NOMO-1 treated with dmso at 0.1 percent for 144 hours (cell line): ENCODE measurements around the gene SORL1-AS1.

Experiments used
- DNase-seq: peaks from one replicate; lab custom pipeline; 2025; ENCODE audit not compliant: unreplicated experiment; lab: John Stamatoyannopoulos, UW

The SORL1-AS1 gene

DNA sequence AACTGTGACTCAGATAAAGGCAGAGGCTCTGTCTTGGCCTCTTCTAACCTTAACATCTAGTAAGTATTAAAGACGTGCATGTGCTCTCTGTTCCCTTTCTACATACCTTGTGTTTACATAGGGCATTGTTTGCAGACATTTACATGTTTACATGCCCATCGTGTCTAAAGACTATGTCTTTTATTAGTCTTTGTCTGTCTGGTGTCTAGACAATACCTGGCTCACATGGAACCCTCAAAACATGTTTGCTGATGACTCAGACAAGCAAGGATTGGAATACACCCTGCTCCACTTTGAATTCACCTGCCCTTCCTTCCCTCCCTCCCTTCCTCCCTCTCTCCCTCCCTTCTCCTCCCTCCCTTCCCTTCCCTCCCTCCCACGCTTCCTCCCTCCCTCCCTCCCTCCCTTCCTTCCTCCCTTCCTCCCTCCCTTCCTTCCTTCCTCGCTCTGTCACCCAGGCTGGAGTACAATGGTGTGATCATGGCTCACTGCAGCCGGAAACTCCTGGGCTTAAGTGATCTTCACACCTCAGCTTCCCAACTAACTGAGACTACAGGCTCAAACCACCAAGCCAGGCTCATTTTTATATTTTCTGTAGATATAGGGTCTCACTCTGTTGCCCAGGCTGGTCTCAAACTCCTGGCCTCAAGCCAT is 23.7 kb upstream of the SORL1-AS1 start:
- no peak for DNase-seq

DNA sequence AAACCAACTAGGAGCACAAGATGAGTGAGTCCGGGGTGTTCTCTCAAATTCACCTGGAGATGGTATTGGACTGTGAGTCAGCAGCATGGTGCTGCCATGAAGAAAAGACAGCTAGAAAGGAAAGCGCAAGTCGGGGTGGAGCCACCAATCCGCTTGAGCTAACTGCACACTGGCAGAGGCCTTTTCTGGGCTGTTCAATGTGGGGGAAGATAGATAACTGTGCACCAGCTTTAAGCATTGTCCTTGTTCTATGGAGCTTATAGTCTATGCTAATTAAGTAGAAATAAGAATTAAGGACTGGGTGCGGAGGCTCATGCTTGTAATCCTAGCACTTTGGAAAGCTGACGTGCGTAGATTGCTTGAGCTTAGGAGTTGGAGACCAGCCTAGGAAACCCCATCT is 21.9 kb upstream of the SORL1-AS1 start:
- DNase-seq, result no peak

DNA sequence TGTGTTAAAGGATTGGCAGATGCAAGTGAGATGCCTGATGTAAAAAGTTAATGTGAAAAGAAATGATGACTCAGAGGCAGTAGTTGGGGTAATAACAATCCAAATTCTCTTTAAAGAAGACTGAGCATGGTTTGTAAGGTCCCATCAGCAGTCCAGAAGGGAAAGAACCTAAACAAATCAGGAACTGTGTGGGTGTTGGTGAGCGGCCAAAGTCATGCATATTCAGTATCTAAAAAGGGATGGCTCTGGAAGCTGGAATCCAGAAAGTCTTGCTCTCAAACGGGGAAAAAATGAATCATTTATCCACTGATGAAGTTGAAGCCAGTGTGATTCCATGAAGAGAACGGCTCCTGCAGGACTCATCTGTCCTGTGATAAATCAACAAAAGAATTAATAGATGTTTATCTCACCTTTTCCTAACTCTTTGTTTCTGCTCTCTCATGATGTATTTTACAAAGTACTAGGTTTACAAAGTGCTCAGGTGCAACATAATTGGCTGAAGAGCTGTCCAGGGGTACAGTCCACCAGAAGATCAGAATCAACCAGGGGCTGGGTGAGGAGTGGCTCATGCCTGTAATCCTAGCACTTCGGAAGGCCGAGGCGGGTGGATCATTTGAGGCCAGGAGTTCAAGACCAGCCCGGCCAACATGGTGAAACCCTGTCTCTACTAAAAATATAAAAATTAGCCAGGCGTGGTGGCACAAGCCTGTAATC is 20.5 kb upstream of the SORL1-AS1 start:
- no peak for DNase-seq

DNA sequence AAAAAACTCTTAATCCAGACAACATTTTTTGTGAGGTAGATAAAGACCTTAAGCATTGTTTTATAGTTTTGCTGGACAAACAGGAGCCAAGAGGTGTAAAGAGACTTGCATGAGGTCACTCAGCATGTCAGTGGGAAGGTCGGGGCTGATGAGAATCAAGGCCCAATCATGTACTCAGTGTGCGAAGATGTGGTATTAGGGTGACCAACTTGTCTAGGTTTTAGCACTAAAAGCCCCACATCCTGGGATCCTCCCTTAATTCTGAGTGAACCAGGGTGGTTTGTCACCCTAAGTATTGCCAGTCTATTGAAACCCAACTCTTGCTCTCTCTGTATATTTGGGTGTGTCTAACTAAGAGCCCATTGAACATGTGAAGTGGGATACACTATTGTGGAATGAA is 19.5 kb upstream of the SORL1-AS1 start:
- no peak for DNase-seq

DNA sequence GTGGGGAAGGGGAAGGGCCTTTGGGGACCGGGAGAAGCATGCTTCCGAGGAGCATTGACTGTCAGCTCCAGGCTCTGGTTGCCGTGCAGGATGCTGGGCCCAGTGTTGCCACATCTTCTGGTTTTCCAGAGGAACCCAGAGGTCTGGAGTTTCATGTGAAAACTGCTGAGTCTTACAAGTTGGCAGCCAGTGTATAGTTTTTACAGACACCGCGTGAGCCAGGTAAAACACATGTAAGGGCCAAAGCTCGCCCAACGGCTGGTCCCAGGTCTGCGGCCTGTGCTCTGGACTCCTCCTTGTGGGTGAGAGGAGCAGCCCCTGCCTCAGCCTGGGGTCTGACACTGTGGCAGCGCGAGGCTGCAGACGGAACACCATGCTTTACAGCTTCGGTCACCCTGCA is 18.4 kb upstream of the SORL1-AS1 start:
- DNase-seq, result no peak

DNA sequence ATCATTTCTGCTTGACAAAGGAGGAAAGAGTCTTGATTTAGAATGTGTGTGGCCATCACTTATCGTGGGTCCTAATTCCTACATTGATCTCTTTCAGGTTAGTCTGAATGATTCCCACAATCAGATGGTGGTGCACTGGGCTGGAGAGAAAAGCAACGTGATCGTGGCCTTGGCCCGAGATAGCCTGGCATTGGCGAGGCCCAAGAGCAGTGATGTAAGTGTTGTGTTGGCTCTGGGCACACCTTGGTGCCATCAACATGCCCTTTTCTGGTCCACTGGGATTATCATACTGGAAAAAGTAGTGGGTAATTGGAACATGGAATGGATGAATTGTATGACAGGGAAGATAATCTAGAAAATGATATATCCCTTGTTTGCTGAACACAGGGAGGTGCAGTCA is 17.1 kb upstream of the SORL1-AS1 start:
- no peak for DNase-seq

DNA sequence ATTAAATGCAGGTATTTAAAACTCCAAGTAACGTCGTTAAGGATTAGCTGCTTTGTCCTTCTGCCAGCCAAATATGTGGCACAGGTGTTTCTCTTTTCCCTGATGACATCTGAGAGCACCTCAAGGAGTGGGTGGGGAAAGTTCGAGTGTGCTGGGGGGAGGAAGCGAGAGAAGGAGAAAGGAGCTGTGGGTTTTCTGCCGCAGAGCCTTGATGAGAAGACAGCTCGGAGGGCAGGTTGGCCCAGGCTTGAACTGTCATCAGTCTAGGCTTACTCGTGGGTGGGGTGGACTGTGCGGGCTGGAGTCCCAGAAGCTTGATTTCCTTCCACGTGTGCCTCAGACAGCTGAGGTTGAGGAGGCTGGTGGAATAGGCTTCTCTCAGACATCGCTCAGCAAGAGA is 15.2 kb upstream of the SORL1-AS1 start:
- no peak for DNase-seq

DNA sequence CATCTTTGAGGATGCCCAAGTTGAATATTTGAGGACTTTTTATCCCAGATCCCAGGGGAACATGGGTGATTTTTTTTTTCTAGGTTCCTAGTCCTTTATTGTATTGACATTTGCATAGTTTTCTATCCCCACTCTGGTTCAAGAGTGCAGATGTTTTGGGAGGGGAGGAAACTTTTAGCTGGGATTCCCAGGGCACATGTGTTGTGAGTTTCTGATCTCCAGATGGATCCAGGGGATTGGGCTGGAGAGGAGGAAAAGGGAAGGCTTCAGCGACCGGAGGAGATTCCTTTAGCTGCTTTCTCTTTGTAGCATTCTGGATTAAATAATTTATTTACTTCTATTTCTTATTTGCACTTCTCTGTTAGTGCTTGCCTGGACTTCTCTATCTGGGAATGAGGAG is 14.7 kb upstream of the SORL1-AS1 start:
- no peak for DNase-seq

DNA sequence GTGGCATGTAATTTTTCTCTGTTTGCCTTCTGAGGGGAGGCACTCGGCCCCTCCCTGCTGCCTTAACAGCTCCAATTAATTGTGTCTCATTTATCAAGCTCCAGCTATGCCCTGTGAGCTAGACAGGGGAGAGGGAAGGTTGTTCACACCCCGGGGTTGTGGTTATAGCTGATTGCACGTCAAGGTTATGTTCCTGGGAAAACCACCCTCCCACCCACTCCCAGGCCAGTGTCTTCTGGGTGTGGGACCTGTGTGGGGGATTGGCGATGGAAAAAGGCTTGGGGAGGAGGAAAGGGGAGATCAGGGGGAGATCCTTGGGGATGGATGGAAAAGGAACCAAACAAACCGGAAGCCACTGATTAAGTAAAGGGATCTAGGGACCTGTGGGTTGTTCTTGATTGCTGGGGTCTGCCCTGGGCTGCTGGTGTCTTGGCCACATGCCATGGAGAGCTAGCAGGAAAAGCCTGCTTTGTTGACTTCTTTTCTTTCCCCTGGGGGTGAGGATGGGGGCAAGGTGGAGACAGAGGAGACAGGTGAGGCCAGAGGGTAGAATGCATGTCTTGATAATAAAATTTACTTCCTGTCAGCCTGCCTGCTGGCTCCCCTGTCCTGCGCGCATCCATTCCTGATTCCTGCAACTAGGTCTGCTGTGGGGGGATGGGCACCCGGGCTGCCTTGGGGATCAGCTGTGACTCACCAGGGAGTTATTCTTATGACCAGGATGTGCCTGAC is 13.5 kb upstream of the SORL1-AS1 start:
- DNase-seq, result no peak

DNA sequence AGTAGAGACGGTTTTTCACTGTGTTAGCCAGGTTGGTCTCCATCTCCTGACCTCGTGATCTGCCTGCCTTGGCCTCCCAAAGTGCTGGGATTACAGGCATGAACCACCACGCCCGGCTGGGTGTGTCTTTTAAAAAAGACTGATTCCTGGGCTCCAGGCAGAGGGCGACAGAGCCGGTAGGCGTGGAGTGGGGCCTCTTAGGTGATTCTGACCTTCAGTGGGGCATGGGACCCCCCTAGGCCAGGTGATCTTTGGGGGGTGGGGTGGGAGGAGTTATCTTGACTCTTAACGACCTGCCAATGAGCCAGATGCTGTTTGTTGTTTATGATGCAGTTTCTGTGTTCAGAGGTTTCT is 12.9 kb upstream of the SORL1-AS1 start:
- no peak for DNase-seq

DNA sequence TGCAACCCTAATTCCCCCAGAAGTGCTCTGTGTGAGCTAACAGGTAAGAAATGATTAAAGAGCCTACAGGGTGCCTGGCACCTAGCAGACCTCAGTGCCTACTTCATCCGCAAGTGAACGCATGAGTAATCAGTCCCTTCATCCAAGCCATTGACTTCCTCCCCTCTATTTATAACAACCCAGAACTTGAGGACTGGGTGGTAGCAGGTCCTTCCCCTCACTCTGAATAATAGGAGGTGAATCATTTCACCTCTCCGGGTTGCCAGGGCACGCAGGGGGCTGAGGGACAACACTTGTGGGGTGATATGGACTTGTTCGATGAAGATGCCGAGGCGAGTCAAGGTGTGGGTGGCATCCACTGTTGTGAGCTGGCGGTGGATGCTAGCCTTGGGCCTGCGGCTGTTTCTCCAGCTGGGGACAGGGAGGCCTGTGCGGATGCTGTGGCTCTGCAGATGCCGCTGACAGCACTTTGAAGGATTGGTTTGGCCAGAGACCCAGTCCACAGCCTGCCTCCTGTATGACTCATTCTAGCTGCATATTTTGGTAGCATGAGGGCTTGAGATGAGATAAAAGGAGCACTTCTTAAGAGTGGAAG is 11.7 kb upstream of the SORL1-AS1 start:
- DNase-seq, result no peak

DNA sequence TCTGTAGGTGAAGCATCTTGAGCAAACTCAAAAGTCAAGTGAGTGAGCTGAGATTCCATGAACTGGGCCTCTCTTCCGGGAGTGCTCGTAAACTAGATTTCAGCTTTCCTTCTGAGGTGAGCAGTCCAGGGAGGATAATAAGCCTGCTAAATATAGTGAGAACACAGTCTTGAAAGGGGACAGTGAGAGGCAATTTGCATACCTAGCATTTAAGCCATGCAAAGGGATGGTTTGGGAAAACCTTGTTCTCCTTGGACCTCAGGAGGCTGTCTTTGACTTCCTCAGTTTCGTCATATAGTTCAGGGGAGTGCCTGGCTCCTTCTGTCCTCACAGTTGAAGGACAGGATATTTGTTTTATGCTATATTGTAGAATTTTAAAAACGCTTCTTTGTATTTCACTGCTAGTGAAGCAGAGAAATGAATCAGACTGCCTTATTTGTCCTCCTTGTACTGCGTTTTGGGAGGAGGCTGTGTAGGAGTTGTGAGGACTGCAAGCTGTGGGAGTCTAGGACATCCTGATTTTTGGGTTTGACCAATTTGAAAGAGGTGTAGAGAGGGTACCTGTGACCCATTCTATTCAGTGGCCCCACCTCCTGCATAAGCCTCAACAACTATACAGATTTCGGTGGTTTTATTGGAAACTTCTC is 11.0 kb upstream of the SORL1-AS1 start:
- no peak for DNase-seq

DNA sequence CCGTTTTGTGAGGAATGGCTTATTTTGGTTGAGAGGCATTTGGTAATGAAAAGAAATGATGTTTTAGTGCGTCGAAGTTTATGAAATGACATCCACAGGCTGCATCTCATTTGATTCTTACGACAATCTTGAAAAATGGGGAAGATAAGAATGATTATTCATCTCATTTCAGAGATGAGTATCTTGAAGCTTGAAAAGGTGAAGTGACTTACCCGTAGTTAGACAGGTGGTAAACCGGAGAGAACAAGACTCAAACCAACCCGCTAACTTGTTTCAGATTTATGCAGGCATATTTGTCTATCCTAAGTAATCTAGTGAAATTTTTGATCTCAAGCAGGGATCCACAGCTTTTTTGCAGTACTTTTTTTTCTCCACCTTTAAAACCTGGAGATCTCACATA is 9.1 kb upstream of the SORL1-AS1 start:
- no peak for DNase-seq

DNA sequence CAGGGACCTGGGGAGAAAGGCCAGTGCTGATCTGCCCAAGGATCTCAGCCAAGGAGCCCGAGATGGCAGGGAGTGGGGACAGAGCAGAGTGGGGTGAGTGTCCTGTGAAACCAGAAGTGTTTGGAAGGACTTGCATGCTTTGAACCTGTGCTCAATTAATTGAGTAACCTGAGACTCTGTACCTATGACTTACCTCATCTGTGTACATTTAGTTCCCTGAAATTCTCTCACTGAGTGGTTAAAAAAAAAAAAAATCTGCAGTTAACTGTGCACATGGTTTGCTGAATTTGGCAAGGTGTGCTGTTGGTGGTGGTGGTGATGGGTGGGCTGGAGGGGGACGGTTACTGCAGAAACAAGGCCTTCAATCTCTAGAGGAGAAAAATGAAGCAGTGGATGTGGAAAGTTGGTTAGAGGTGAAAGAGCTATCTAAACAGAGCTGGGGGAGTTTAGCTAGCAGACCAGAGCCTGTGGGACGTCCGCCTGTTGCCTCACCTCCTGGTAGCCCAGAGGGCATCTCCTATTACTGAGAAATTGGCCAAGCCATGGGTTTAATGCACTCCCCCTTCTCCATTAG is 8.3 kb upstream of the SORL1-AS1 start:
- DNase-seq, result no peak

DNA sequence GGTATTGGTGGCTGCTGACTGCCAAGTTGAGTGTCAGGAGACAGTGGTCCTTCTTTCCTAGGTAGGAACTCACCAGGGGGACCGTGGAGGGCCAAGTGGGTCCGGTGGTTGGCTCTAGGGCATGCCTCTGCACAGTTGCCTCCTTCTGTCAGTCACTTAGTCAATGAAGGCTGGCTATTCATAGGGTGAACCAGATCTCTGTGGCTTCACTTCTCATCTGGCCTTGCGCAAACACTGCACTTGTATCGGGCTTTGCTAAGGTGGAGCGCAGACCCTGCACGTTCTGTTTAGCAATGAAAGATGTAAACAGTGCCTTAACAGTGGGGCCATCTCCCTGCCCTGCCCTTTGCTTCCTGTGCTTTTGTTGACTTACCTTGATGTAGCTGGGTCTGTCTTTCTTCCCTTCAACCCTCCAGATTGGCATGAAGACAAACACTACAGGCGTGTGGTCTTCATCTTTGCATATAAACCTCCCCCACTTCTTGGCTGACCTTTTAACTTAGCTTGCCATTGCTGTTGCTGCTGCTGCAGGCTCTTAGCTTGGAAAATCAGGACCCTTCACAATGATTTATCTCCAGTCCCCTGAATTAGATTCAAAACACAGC is 6.7 kb upstream of the SORL1-AS1 start:
- DNase-seq, result no peak

DNA sequence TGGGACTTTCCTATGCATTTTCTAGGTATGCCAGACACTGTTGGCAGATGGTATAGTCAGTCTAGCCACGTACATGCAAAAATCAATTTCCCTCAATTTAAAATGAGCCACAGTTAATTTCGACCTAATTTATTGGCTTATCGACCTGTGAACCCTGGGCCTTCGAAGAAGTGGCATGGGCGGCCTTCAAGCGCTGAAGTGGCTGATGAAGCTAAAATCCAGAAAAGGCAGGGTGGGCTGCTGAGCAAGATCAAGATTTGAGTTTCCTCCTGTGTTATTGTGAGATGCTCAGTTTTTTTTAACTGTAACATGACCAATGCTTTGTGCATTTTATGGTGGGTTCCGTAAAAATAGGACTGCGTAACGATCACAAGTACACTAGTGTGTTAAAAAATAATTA is 5.8 kb upstream of the SORL1-AS1 start:
- DNase-seq, result no peak

DNA sequence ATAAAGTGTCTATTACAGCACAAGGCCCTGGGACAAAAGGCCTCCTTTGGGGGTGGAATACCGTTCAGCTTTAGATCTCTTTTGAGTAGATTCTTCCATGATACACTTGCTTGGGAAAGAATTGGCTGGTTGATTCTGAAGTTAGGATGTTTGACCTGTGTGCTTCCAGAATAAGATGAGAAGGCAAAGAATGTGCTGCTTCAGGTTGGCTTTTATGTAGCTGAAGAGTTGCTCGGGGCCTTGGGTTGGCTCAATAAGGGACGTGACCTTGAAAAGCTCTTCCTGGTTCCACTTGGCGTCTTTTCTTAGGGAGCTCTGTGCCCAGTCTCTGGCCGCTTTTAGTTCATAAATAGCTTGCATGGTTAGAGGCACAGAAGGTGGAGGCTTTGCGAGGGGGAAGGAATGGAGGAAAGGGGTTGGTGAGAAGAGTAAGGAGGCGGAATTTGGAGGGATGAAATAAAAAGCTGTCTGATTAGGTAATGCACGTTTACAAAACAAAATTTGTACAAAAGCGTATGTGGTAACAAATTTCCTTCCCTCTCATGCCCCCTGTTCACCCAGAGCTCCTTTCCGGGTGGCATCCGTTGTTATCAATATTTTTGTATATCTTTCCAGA is 4.2 kb upstream of the SORL1-AS1 start:
- DNase-seq, result no peak

DNA sequence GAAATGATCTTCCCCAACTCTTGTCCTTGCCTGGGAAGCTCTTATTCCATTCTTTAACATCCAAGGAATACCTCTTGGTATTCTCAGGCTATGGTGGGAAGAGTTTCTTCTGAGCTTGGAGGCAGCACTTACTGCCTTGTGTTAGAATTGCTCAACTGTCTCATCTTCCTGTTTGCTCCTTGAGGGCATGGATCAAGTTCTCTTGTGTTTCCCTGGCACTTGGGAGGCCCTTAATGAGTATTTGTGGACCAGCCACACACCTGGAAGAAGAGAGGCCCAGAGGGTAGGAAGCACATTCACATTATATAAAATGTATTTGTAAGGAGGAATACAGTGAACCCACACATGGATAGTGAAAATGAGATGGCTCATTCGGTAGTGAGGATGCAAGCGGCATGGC is 3.4 kb upstream of the SORL1-AS1 start:
- no peak for DNase-seq

DNA sequence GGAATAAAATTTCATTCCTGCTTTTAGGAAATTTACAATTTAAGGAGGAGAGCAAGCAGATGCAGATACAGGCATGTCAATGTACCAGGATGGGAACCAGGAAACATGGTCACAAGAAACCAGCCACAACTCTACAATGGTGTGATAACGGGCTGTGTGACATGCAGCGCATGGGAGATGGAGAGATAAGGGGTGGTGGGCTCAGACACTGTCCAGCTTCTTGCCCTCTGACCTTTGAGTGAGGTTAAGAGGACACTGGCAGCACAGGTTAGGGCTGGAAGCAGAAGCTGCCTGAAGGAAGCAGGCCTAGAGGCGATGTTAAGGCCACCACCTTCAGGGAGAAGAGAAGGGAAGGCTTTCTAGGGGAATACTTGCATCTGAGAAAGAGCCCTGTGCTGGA is 2.3 kb upstream of the SORL1-AS1 start:
- DNase-seq, result no peak

DNA sequence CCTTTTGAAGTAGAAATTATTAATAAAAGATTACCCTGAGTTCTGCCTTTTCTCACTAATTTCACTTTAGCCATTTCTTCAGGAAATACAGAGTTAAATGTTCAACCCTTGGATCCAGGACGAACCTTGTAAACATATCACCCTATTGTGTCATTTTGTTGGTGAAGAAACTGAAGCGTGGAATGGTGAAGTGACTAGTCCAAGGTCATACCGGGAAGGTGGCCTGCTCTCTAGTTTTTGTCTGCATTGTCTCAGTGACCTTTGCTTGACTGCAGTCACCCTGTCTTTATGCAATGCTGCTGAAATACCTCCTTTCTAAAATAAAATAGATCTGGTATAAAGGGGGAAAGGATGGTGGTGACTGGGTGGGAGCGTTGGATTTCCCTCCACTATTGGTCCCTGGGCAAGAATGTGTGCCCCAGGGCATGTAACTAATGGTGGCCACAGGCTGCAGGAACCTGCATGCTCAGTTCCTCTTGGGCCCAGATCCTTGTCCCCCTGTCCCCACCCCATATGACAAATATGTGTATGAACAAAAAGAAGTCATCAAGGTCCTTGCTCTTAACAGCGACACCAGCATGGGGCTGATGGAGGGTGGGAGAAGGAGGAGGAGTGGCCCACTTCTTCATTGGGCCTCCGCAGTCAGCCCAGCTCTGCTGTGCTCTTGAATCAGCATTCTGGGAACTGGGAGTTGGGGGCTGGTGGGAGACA is 977 bp upstream of the SORL1-AS1 start:
- no peak for DNase-seq
